Sigmoid colon (tissue), 7 donors: ENCODE results near the gene PSG5. TPM values are rescaled to one million over a fixed set of nuclear protein-coding genes. Genes with fewer than 3 reads are reported as not detected.
"Not testable (repeated sequence)": the region's sequence is repeated elsewhere in the genome, so short reads cannot be mapped to it uniquely, and the experiment has no call there.

Source experiments
- DNase-seq: peaks from one replicate; pipeline ENCODE4 v3.0.0-alpha.2; 2019
- H3K27ac ChIP-seq, 4 donors: fragments of 200-600 bp; sonication (generic); one replicate each; pipeline ENCODE4 v1.5.1; 2016 to 2019; ENCODE audit warnings: mild to moderate bottlenecking in 1 of 4
- H3K27me3 ChIP-seq, 3 donors: fragments of 200-600 bp; sonication (generic); one replicate each; pipeline ENCODE4 v1.5.1; 2019; ENCODE audit warnings: mild to moderate bottlenecking in 1 of 3
- H3K36me3 ChIP-seq, 4 donors: fragments of 200-600 bp; sonication (generic); one replicate each; pipeline ENCODE4 v1.5.1; 2016 to 2019
- H3K4me1 ChIP-seq, 4 donors: fragments of 200-600 bp; sonication (generic); one replicate each; pipeline ENCODE4 v1.5.1; 2017 to 2019
- H3K4me3 ChIP-seq, 4 donors: fragments of 200-600 bp; sonication (generic); one replicate each; pipeline ENCODE4 v1.5.1; 2017 to 2019; ENCODE audit warnings: mild to moderate bottlenecking in 2 of 4, moderate library complexity in 1 of 4
- H3K9me3 ChIP-seq, 4 donors: fragments of 200-600 bp in 3 of 4; sonication (generic) in 3 of 4; one replicate each; pipeline versions ENCODE4 v1.5.1 to v1.6.1; 2013 to 2019
- CTCF ChIP-seq, 4 experiments: fragments of 450-650 bp in 3 of 4; fragments of 200-600 bp in 1 of 4; IDR thresholded peaks; one replicate each; pipeline ENCODE4 v1.5.1; 2016 to 2019; ENCODE audit warnings: antibody characterized with exemption in 4 of 4, mild to moderate bottlenecking in 3 of 4, moderate library complexity in 2 of 4
- POLR2AphosphoS5 ChIP-seq, 4 donors: sonication (generic); formaldehyde crosslinking; IDR thresholded peaks; one replicate each; pipeline ENCODE4 v1.6.1; 2017; ENCODE audit warnings: antibody characterized with exemption in 4 of 4
- WGBS, 2 donors: extraction: QIAGEN DNeasy Blood & Tissue Kit; methylation state at CpG; one replicate each; pipeline ENCODE4 v1.1.7; 2013; 5-methylcytosine and 5-hydroxymethylcytosine counted together
- intact Hi-C: fragments of 100-400 bp; cut with DNase I; formaldehyde crosslinking; loops from one replicate; pipeline ENCODE4 v1.15.1; 2023
- polyA plus RNA-seq, 3 donors: library from polyadenylated mRNA; stranded (reverse); fragments of 200-250 nt; gene quantifications; one replicate each; pipeline ENCODE4 v1.2.3, GENCODE V29; 2013
- total RNA-seq, 4 donors: library from RNA; depleted of rRNA; stranded (reverse); fragments of >200 nt; gene quantifications; one replicate each; pipeline ENCODE4 v1.1.0, GENCODE V29; 2016
- donor health status: healthy with polysubstance abuse.
- donor health status: Bipolar disorder and iron deficiency.
- donor health status: healthy.

The PSG5 gene
- total and polyA plus RNA-seq, 7 donors = not detected

- WGBS, 2 donors = 62 to 66% methylated on average over 4 of the region's 4 CpGs
- H3K36me3 ChIP-seq, H3K9me3 ChIP-seq, H3K27me3 ChIP-seq, H3K27ac ChIP-seq, DNase-seq, intact Hi-C loops, H3K4me3 ChIP-seq, H3K4me1 ChIP-seq: not testable (repeated sequence)
These were observed 6.2 kb upstream of the PSG5 start for GRCh38 chr19:43192381-43193155.

- DNase-seq, H3K4me3 ChIP-seq, H3K27me3 ChIP-seq, H3K36me3 ChIP-seq, H3K27ac ChIP-seq, H3K9me3 ChIP-seq, intact Hi-C loops: not testable (repeated sequence)
- 46 to 62% methylated on average over 9 of the region's 9 CpGs for WGBS, 2 donors
- peaks cover 0 to 10% (median 0%) of the 10 kb centered on the region in 4 donors for H3K4me1 ChIP-seq
- peak in 1 of 4 experiments; percentile 14 for TF ChIP-seq CTCF (IDR thresholded peaks at IDR 0.05)
These were observed 1.8 kb upstream of the PSG5 start for GRCh38 chr19:43188092-43188491.

DNA sequence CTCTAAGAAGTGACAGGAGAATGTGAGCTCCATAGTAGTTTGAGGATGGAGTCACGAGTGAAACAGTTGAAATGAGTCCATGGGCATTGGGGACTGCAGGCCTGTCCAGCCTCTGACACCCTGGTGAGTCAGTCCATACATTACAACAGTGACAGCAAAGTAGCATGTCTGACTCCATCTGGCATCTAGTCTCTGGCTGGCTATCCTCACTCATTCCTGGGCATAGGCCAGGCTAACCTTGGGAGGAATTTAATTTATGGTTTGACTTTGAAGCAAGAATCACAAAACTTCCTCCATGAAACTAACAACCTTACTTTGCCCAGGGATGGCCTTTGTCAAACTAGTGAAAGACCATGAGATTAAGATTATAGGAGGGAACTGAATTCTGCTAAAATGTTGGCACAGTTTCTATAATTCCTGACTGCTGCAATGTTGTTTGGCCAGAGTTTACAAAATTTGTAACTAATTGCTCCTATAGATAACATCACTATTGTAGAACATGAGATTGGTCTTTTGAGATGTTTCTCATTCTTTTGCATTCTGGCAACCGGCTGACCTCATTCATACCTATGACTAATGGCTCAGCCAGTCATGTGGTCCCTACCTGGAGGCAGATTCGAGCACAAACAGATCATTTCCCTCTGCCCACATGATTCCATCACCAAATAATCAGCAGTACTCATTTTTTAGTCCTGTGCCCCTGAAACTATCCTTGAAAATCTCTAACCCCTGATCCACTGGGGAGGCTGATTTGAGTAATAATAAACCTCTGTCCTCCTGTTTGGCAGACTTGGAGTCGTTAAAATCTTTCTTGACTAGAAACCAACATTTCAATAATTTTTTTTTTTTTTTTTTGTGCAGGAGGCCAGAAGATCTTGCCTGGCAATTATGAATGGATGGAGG lies 4.2 kb downstream of the PSG5 start:
- H3K4me3 ChIP-seq, H3K9me3 ChIP-seq, H3K36me3 ChIP-seq, DNase-seq, H3K27me3 ChIP-seq, intact Hi-C loops: not testable (repeated sequence)
- H3K27ac ChIP-seq = peak overlapping the region in 3 of 4 donors; percentile 0 to 64 (median 44)
- peak in 3 of 4 donors; percentile 27 to 64 (median 58) for TF ChIP-seq POLR2AphosphoS5 (IDR thresholded peaks at IDR 0.05)
- H3K4me1 ChIP-seq = peaks cover 0 to 20% (median 9%) of the 10 kb centered on the region in 4 donors
- WGBS, 2 donors = 54 to 63% methylated on average over 4 of the region's 4 CpGs

DNA sequence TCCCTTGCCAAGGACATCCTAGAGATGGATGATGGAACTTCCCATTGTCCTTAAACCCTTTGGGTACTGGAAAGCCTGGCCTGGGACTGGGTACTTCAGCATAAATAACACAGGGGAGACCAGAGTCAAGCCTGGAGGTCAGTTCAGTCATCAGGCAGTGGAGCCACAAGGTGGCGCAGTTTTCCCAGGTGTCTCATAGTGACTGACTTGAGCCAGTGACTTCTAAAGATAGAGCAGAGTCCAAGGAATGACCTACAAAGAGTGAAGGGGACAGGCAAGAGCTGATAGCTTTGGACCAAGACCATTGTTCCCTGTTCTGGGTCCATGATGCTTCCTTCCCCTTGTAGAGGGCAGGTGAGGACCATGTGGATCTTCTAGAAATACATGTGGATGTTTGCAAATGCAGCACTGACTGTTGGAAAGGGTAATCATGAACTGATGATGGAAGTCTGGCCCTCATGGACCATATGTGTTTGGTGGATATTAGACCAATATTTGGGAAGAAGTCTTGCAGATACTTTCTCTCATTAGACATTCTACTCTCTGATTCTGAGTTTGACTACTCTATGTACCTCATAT lies 6.7 kb downstream of the PSG5 start:
- H3K4me3 ChIP-seq, H3K9me3 ChIP-seq, H3K36me3 ChIP-seq, H3K27ac ChIP-seq, DNase-seq, H3K27me3 ChIP-seq, intact Hi-C loops: not testable (repeated sequence)
- peaks cover 0 to 20% (median 9%) of the 10 kb centered on the region in 4 donors for H3K4me1 ChIP-seq
- 5 to 8% methylated on average over 1 of the region's 1 CpG for WGBS, 2 donors

GRCh38 chr19:43178577-43178976 lies 7.8 kb downstream of the PSG5 start:
- H3K4me1 ChIP-seq = peaks cover 0 to 14% (median 9%) of the 10 kb centered on the region in 4 donors
- H3K4me3 ChIP-seq, DNase-seq, H3K27ac ChIP-seq, H3K9me3 ChIP-seq, H3K27me3 ChIP-seq, intact Hi-C loops, H3K36me3 ChIP-seq: not testable (repeated sequence)
- 80 to 90% methylated on average over 3 of the region's 3 CpGs for WGBS, 2 donors

DNA sequence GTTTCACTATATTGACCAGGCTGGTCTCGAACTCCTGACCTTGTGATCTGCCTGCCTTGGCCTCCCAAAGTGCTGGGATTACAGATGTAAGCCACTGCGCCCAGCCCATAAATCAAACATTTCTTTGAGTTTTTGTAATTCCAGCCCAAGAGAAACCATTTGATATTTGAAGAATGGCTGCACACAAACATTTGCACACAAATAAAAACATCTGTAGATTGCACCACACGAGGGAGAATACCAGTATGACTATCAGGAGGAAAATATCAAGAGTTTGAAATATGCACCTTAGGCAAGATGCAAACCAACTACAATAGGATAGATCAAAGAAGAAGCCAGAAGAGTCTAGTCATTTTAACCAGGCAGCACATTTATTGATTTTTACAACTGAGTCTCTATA lies 20.4 kb downstream of the PSG5 start:
- H3K27me3 ChIP-seq, H3K27ac ChIP-seq, H3K9me3 ChIP-seq, H3K4me1 ChIP-seq, intact Hi-C loops, H3K4me3 ChIP-seq, DNase-seq, H3K36me3 ChIP-seq: not testable (repeated sequence)
- whole genome bisulfite sequencing, 2 donors = 54 to 75% methylated on average over 3 of the region's 3 CpGs

DNA sequence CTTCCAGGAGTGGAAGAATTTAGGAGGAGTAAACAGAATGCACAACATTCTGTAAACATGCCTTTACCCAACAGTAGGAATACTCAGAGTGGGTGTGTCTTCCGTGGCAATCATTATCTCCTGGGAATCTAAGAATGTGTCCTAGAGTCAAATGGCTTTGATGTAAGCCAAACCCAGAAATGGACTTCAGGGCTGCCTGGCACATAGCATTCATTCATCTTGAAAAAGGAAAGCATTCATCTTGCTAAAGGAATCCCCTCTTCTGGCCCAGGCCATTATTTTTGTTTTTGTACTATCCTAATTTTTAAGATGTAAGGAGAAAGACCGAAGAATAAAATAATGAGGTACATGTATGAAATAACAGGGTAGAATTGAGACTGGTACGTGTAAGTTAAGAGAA lies 23.2 kb downstream of the PSG5 start:
- H3K27me3 ChIP-seq, H3K4me1 ChIP-seq, H3K27ac ChIP-seq, DNase-seq, H3K9me3 ChIP-seq, intact Hi-C loops, H3K36me3 ChIP-seq, H3K4me3 ChIP-seq: not testable (repeated sequence)
- 68 to 69% methylated on average over 3 of the region's 3 CpGs for whole genome bisulfite sequencing, 2 donors

- H3K4me3 ChIP-seq, H3K4me1 ChIP-seq, H3K9me3 ChIP-seq, H3K27me3 ChIP-seq, DNase-seq, intact Hi-C loops, H3K36me3 ChIP-seq, H3K27ac ChIP-seq: not testable (repeated sequence)
- 44 to 56% methylated on average over 2 of the region's 2 CpGs for WGBS, 2 donors
These were observed 24.1 kb downstream of the PSG5 start for GRCh38 chr19:43162261-43162660.
